ENCODE data around the gene TRIM50.
"Not testable (repeated sequence)": the region's sequence is repeated elsewhere in the genome, so short reads cannot be mapped to it uniquely, and the experiment has no call there.

Gene TRIM50

DNA sequence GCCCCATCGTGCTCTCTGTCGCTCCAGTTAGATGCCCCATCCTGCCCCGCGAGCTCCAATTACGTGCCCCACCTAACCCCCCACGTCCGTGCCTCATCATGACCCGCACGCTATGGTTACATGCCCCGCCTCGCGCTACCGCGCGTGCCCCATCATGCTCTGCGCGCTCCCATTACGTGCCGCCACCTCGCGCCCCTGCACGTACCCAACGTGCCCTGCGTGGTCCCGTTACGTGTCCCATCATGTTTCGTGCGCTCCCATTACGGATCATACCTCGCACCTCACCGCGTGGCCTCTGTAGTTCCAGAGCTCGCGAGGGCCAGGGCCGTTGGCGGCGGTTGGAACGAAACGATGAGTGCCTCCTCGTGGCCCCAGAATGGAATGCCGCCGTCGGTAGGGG, at the start of gene TRIM50, which contains the start of gene FKBP6:
TSS of gene TRIM50 (minus strand) at position 161 of the 400 bp plus-strand sequence. CDS start 3,295 bp downstream, outside the sequence.
TSS of gene FKBP6 (plus strand) at position 240 of the 400 bp plus-strand sequence. CDS start 268 bp downstream, outside the sequence.
- not testable (repeated sequence) for DNase-seq (ENCODE audit: low read depth)

DNA sequence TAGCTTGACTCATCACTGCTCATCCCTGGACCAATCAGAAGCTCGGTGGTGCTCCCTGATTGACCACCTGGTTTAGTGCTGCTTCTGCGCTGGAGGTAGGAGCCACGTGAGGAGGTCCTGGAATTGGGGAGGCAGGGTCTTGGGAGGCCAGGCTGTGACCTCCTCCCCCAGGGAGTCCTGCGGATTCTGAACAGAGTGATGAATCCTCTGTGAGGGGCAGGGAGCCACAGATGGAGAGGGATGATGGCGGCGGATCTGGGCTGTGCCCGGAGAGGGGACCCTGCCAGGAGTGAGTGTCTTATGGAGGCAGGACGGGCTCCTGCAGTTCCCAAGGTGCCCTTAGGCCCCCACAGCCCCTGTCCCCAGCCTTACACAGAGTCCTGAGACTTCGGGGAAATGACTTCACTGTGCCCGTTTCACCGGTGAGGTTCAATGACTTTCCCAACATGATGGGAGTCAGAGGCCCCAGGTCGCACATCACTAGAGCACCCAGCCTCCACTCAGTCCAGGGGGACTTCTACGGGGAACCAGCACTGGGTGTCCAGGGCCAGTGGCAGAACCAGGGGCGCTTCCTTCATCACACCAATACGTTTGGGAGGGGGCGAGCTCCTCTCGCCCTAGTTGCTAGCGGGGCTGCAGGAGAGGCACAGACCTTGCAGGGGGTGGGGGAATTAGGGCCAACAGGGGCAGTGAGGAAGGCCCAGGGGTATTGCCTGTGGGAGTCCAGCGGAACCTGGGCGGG, 49.0 kb upstream of the TRIM50 start:
- DNase-seq (ENCODE audit: low read depth) = no peak

DNA sequence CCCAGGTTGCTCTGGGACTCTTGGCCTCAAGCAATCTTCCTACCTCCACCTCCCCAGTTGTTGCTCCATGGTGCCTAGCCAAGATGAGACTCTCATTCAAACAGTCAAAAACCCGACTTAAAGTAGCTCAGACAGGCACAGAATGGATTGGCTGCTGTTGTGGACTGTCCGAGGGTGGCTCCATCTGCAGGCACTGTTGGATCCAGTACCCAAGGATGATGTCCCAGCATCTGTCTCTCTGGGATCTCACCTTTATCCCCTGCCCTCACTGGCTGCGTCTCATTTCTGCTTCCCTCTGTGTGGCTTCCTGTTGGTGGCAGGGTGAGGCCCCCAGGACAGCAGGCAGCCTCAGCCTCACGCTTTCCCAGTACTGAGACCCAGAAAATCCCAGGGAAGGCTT, 48.4 kb upstream of the TRIM50 start:
- not testable (repeated sequence) for DNase-seq (ENCODE audit: low read depth)

DNA sequence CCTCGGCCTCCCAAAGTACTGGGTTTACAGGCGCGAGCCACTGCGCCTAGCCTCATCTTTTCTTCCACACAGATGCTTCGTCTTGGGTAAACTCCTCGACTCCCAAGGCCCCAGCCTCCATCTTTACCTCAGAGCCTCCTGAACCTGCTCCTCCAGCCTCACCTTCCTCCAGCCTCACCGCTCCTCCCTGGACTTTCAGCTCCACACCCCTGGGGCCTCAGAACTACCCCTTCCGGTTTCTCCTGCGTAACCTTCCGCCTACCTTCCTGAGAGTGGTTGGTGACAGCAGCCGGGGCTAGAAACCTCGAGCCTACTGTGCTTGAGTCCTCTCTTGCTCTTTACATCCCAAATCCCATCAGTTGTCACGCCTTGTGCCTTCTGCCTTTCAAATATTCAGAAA, 45.9 kb upstream of the TRIM50 start:
- no peak for DNase-seq (ENCODE audit: low read depth)

DNA sequence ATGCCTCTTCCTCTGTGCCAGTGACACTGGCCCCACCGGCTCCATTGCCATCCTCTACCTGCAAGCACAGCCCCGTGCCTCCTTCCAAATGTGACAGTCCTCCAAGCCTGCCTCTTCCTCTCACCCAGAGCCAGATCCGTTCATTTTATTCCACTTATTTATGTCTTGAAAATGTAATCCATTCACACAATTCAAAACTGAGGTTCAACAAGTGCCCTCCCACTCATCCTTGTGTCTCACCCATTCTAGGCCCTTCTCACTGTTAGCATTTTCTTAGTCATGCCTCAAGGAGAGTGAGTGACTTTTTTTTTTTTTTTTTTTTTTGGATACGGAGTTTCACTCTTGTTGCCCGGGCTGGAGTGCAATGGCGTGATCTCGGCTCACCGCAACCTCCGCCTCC, 41.7 kb upstream of the TRIM50 start:
- no peak for DNase-seq (ENCODE audit: low read depth)

DNA sequence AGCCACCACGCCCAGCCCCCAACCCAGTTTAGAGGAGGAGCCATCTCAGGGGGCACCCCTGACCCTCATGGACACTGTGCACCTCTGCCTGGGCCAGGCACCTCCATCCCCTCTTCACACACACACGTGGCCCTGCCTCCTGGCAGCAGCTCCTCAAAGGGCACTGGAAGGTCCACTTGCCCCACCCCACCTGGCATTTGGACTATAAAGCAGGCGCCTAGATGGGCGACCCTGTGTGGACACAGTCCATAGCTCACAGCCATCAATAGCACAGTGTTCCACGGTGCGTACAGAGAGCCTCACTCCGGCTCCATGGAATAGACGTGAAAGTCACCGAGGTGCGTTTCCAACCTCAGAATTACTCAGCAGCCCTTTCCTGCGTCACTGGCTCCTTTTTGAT, 41.1 kb upstream of the TRIM50 start:
- no peak for DNase-seq (ENCODE audit: low read depth)

DNA sequence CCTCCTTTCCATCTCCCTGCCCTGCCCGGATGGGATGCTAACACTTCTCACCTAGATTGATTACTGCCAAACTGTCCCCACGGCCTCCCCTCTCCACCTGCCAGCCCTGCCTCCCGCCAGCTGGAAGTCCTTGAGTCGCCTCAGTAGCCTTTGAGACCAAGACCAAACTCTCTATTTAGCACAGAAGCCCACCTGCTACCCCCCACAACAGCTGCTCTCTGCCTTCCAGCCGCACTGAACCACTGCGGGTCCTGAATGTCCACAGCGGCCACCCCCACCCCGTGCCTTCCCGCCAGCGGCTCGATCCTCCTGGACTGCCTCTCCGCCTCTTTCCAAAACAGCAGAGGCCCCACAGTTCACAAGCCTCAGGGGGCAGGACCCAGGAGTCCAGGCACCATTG, 39.1 kb upstream of the TRIM50 start:
- DNase-seq (ENCODE audit: low read depth) = no peak

DNA sequence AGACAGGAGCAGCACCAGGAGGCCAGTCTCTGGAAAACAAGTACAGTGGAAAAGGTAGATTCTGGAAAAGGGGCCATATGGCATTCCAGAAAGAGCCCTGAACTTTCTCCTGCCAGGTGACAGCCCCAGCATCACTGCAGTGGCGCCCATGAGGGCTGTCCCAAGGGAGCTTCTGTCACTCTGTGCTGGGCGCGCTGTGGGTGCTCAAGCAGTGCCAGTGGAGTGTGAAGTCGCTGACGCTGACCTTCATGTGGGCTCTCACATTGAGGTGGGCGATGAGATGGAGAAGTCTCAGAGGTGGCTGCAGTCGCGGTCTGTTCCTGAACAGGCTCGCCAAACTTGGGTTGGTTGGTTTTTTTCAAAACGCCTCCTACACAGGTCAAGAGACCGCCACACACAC, 38.2 kb upstream of the TRIM50 start:
- DNase-seq (ENCODE audit: low read depth) = no peak

DNA sequence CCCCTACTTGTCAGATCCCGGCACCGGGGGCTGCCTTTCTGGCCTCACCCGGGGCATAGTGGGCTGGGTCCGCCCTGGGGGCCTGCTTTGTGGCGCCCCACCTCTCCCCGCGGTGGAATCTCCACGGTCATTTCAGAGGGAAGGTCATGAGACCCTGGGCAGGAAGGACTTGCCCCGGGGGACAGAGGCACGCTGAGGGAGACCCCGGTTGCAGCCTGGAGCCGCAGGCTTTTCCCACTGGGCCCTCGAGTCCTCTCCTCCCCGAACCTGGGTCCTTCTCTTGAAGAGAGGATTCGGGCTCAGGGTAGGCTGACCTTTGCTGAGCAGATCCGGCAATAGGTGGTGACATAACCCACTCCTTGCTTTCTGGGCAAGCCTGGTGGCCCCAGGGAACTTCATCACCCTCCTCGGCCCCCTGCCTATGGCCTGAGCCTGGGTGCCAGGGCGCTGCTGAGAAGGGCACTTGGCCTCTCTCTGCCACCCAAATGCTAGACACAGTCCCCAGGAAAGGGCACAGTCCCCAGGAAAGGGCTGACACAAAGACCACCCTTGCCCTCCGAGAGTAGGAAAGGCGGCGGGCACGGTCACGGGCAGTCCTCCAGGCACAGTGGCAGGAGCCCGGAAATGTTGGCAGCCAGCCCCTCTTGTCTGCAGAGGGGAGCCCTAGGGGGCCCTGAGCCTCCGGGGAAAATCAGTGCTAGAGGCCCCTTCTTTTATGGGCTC, 36.3 kb upstream of the TRIM50 start:
- no peak for DNase-seq (ENCODE audit: low read depth)

DNA sequence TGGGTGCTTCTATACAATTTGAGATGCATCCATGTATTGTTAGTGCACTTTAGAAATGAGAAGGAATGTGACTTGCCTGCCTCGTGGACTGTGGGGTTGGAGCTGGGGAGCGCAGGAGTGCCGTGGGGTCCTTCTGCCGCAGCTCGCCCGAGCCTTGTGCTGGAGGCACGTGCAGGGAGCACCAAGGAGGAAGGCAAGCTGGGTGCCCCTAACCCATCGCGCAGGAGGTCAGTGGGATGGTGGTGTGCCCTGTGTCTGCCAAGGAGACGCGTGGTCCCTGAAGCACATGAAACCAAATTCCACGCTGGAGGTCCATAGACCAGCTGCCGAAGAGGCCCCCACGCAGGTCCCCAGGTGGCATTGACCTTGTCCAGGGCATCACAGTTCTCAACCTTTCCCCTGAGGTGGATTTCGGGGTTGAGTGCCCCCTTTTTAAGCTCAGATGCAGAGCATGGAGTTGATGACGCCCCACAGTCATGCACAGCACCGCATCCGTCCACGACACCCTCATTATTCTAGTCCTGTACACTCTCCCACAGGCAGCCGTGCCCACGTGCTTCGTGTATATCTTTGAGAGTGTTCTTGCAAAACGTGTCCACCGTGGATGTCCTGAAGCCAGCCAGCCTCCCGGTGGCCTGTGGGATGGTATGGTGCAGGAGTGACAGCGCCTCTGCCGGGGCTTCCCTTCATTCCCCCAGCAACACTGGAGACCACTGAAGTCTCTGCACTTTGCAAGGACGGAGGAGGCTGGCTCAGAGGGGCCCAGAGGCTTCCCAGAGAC, 35.5 kb upstream of the TRIM50 start:
- DNase-seq (ENCODE audit: low read depth) = no peak

DNA sequence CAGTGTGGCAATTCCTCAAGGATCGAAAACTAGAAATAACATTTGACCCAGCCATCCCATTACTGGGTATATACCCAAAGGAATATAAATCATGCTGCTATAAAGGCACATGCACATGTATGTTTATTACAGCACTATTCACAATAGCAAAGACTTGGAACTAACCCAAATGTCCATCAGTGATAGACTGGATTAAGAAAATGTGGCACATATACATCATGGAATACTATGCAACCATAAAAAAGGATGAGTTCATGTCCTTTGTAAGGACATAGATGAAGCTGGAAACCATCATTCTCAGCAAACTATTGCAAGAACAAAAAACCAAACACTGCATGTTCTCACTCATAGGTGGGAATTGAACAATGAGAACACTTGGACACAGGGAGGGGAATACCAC, 32.7 kb upstream of the TRIM50 start:
- DNase-seq (ENCODE audit: low read depth) = not testable (repeated sequence)

DNA sequence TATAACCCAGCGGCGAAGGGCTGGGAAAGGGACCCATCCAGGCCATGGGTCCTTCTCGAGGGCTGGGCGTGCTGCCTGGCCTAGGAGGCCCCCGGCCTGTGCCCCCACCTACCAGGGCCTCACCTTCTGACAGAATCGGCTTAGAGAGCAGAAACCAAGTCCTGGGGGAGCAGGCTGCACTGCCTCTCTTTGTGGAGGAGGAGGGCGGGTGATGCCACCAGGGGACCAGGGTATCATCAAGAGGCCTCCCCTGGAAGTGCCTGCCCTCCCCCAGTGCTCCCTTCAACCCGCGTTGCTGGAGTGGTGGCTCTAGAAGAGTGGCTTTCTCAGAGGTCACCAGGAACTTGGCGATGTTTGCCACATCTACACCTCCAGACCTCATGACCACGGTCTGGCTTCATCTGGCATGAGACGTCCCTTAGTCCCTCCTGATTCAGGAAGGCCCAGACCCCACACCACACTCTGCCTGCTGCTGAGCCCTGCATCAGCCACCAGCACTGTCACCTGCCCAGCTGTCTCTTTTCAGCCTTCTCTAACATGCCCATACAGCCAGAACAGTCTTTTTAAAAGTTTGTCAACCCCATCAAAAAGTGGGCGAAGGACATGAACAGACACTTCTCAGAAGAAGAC, 32.0 kb upstream of the TRIM50 start:
- no peak for DNase-seq (ENCODE audit: low read depth)

DNA sequence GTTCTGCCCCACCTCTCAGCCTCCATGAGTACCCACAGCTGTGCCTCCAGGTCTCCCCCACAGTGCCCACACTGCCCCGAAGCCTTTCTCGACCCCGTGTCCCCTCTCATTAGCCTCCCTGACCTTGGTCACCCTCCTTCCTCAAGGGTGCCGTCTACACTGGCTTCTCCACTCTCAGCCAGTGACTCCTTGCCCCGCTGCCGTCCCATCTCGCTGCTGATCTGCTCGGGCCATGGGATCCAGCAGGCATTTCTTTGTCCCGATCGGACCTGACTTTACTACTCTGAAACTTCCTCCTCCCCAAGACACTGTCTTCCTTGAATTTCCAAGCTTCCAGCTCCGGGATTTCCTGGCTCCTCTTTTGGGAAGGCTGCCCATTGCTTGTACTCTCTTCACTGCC, 31.4 kb upstream of the TRIM50 start:
- no peak for DNase-seq (ENCODE audit: low read depth)

DNA sequence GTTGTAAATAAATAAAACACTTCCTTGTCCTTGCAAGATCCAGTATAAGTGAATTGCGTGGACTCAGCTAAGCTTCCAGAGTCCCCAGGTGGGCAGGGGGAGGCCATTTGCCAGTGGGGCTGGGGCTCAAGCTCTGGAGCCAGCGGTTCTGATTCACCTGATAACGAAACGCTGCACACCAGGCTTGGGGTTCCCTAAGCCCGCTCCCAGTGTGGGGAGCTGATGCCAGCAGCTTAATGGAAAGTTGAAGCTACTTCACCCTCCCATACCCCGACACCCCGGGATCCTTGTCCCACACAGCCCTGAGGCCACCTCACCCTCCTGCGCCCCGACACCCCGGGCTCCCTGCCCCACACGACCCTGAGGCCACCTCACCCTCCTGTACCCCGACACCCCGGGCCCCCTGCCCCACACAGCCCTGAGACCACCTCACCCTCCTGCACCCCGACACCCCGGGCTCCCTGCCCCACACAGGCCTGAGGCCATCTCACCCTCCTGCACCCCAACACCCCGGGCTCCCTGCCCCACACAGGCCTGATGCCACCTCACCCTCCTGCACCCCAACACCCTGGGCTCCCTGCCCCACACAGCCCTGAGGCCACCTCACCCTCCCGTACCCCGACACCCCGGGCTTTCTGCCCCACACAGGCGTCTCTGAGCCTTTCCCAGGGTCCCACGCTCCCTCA, 30.9 kb upstream of the TRIM50 start:
- no peak for DNase-seq (ENCODE audit: low read depth)

DNA sequence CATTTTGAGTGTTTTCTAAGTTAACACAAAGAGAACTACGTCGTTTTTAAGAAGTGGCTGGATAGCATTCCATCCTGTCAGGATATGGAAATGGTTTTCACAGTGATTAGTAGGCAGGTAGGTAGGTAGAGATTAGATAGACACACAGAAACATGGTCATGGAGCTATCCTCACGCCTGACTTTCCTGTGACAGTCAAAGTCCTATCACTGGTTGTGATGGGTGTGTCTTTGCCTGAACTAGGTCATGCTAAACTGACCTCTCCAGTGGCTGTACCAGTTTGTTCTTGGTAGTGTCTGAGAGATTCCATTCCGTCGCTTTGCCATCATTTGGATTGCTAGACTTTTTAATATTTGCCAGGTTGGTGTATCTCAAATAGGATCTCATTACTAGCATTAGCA, 28.3 kb upstream of the TRIM50 start:
- DNase-seq (ENCODE audit: low read depth) = no peak

DNA sequence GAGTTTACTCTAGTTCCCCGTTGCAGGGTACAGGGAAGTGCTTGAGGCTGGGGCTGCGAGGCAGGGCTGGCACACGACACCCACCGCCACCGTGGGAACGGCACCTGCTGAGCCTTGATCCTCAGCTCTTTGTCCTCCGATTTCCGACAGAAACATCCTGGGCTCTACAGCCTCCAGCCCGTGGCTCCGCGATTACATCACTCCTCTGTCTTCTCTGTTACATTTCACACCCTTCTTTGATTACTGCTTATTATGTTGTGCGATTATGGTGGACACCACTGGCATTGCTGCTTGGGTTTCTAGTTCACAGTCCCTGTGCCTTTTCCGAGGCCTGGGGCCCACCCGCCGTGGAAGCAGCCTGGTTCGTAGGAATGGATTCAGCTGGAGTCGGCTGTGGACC, 26.9 kb upstream of the TRIM50 start:
- DNase-seq (ENCODE audit: low read depth) = no peak

DNA sequence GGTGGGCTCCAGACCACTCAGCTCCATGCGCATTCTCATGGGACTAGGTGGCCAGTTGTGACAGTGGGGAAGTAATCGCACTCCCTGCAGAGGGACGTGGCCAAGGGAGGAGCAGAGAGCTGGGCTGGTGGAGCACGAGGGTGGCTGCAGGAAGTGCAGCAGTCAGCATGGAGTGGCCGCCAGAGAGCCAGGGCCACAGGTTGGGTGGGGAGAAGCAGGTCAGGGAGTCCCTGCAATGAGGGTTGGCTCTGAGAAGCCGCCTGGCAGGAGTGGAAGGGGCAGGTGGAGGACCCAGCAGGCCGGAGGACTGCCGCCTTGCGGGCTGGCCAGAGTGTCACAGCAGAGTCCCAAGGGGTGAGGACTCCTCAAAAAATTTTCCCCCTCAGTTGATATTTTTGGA, 26.3 kb upstream of the TRIM50 start:
- no peak for DNase-seq (ENCODE audit: low read depth)

DNA sequence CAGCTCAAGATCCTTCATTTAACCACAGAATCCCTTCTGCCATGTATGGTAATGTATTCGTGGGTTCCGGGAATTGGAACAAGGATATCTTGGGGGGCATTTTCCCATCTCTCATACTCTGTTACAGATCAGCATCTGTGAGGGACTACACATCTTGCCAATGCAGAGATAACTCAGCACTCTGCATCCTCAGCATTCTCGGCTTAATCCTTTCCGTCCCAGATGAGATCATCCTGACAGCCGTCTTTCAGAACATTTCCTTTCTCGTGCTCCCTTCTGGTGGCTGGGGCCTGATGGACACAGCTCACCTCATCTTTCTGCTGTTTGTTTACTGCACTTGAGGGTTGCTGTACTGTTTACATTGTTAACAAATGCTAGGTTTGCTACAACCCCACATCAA, 25.4 kb upstream of the TRIM50 start:
- no peak for DNase-seq (ENCODE audit: low read depth)

DNA sequence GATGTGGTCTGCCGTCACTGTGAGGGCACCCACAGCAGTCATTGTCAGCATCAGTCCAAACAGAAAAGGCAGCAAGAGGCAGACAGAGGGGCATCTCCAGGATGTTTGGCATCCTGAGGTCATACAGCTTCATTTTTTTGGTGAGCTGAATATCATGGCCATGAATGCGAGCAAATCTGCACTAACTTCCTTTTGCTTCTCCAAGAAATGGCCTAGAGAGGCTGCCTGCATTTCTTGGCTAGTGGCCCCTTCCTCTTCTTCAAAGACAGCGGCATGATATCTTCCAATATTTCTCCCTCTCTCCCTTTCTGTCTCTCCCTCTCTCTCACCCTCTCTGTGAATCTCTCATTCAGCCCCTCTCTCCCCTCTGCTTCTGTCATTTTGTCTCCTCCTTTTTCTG, 24.9 kb upstream of the TRIM50 start:
- DNase-seq (ENCODE audit: low read depth) = no peak

DNA sequence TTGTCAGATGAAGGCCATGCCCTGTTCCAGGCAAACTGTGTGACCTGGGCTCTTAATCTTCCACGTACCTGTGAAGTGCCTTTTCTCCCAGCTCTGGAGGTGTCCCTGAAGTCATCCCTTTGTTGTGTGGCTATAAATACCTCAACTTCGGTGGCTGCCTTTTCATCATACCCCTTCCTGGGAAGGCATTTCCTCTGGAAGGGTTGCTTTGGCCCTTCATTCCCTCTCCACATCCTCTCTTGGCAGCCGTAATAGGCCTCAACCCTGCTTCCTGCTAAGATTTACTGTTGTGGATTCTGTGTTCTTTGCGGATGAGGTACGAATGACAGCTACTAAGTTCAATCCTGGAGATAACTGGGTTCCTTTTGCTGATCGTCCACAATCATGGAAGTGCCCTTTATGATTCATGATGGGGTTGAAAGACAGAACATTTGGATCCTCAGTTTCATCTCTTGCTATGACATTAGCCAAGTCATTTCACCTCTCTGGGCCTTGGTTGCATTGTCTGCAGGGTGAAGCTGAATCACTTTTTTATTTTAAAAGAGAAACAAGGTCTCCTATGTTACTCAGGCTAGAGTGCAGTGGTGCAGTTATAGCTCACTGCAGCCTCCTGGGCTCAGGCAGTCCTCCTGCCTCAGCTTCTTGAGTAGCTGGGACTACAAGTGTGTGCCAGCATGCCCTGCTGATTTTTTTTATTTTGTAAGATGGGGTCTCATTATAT, 23.7 kb upstream of the TRIM50 start:
- DNase-seq (ENCODE audit: low read depth) = no peak

Measured in fibroblast of the conjunctiva (primary cell).